Osteocyte (in vitro differentiated cells): ENCODE data around the gene COBLL1. TPM values are rescaled to one million over a fixed set of nuclear protein-coding genes. Genes with fewer than 3 reads are reported as not detected.

ENCODE experiments used
- DNase-seq: peaks from one replicate; pipeline ENCODE4 v3.0.0; 2021; ENCODE audit warnings: mixed read lengths; ENCODE audit not compliant: unreplicated experiment; ENCODE audit errors: extremely low spot score
- H3K27ac Mint-ChIP-seq: one replicate; pipeline ENCODE4 v1.8.0; 2021; ENCODE audit warnings: mild to moderate bottlenecking, mixed read lengths; ENCODE audit not compliant: unreplicated experiment
- H3K27me3 Mint-ChIP-seq: one replicate; pipeline ENCODE4 v1.8.0; 2021; ENCODE audit warnings: mixed read lengths; ENCODE audit not compliant: unreplicated experiment
- H3K36me3 Mint-ChIP-seq: one replicate; pipeline ENCODE4 v1.8.0; 2021; ENCODE audit warnings: mixed read lengths; ENCODE audit not compliant: unreplicated experiment
- H3K4me1 Mint-ChIP-seq: one replicate; pipeline ENCODE4 v1.8.0; 2021; ENCODE audit warnings: mixed read lengths; ENCODE audit not compliant: unreplicated experiment
- H3K4me3 Mint-ChIP-seq: one replicate; pipeline ENCODE4 v1.8.0; 2021; ENCODE audit warnings: mild to moderate bottlenecking, moderate library complexity, mixed read lengths; ENCODE audit not compliant: unreplicated experiment
- H3K9me3 Mint-ChIP-seq: one replicate; pipeline ENCODE4 v1.8.0; 2021; ENCODE audit warnings: mixed read lengths; ENCODE audit not compliant: unreplicated experiment
- total RNA-seq: library from RNA; stranded (reverse); gene quantifications from 2 replicates; pipeline ENCODE4 v1.2.1, GENCODE V29; 2021
- TF ChIP-seq, protein P1 (sequence below): fragments of 200-600 bp; sonication (generic); IDR thresholded peaks from 2 replicates; pipeline ENCODE4 v1.5.0; 2021; ENCODE audit warnings: antibody characterized with exemption, mild to moderate bottlenecking, moderate library complexity

The COBLL1 gene
- total RNA-seq, 1 donor from 2014 or later: 8.9 TPM

- Mint-ChIP-seq H3K9me3 (no peaks in the 10 kb centered on the region), H3K27ac (no peak overlapping the region), H3K27me3 (no peaks in the 10 kb centered on the region), H3K4me1 (peaks cover 17% of the 10 kb centered on the region), H3K4me3 (no peak overlapping the region), H3K36me3 (no peaks in the 10 kb centered on the region)
- DNase-seq: no peak
- TF ChIP-seq, protein P1, sequence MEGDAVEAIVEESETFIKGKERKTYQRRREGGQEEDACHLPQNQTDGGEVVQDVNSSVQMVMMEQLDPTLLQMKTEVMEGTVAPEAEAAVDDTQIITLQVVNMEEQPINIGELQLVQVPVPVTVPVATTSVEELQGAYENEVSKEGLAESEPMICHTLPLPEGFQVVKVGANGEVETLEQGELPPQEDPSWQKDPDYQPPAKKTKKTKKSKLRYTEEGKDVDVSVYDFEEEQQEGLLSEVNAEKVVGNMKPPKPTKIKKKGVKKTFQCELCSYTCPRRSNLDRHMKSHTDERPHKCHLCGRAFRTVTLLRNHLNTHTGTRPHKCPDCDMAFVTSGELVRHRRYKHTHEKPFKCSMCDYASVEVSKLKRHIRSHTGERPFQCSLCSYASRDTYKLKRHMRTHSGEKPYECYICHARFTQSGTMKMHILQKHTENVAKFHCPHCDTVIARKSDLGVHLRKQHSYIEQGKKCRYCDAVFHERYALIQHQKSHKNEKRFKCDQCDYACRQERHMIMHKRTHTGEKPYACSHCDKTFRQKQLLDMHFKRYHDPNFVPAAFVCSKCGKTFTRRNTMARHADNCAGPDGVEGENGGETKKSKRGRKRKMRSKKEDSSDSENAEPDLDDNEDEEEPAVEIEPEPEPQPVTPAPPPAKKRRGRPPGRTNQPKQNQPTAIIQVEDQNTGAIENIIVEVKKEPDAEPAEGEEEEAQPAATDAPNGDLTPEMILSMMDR: no peak
Observed at GRCh38 chr2:164780611-164781178, 60.9 kb downstream of the COBLL1 start.

- no peak for DNase-seq
- Mint-ChIP-seq H3K4me1 (peaks cover 7% of the 10 kb centered on the region), H3K9me3 (no peaks in the 10 kb centered on the region), H3K36me3 (no peaks in the 10 kb centered on the region), H3K27ac (no peak overlapping the region), H3K4me3 (no peak overlapping the region), H3K27me3 (no peaks in the 10 kb centered on the region)
- TF ChIP-seq, protein P1: no peak
Observed at GRCh38 chr2:164779383-164780057, 62.1 kb downstream of the COBLL1 start.

- Mint-ChIP-seq H3K36me3 (no peaks in the 10 kb centered on the region), H3K27ac (no peak overlapping the region), H3K4me3 (no peak overlapping the region), H3K27me3 (no peaks in the 10 kb centered on the region), H3K4me1 (peaks cover 5% of the 10 kb centered on the region), H3K9me3 (no peaks in the 10 kb centered on the region)
- DNase-seq: no peak
- TF ChIP-seq, protein P1: no peak
Observed at GRCh38 chr2:164778723-164779122, 62.9 kb downstream of the COBLL1 start.

DNA sequence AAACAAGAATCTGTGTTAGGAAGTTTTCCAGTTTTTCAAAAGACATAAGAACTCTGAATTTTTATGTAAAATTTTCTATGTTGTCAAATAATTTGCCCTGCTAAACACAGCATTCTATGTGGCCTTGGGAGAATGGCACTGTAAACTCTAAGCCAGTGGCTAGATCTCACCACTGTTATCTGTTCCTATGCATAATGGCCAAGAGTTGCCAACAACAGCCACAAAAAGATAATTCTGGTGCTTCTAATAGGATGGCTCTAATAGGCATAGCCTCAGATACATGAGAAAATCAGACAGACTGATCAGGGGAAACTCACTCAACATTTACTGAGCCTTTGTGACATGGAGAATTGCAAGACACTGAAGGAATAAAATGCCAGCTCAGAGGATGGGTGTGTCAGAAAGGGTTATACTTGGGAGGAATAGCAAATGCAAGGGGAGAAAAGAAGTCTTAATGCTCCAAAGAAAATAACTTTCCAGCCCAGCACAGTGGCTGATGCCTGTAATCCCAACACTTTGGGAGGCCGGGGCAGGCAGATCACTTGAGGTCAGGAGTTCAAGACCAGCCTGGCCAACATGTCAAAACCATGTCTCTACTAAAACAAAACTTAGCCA, 63.7 kb downstream of the COBLL1 start:
- no peak for DNase-seq

DNA sequence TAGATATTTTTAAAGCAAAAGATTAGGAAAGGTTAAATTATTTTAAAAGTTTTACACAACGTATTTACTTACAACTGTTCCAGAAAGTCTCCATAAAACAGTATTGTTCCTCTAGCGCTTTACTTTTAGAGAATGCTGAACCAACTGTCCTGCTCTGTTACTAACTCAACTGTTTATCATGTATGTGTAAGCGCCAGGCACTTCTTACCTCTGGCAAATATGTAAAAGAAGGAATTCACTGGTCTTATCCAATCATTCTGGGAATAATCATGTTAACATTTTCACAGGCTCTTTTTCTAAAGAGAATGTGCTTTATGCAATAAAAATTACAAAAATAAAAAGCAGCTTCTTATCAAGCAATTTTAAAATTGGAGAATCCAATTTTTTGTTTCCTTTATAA, 68.0 kb downstream of the COBLL1 start:
- no peaks in the 10 kb centered on the region for H3K27me3 Mint-ChIP-seq
- H3K9me3 Mint-ChIP-seq: no peaks in the 10 kb centered on the region
- no peaks in the 10 kb centered on the region for H3K36me3 Mint-ChIP-seq
- H3K4me1 Mint-ChIP-seq: peaks cover 2% of the 10 kb centered on the region
- H3K27ac Mint-ChIP-seq: no peak overlapping the region
- TF ChIP-seq, protein P1: no peak
- no peak overlapping the region for H3K4me3 Mint-ChIP-seq
- no peak for DNase-seq

More for the DNA sequence above, 63.7 kb downstream of the COBLL1 start:
- no peaks in the 10 kb centered on the region for H3K9me3 Mint-ChIP-seq
- H3K36me3 Mint-ChIP-seq: no peaks in the 10 kb centered on the region
- TF ChIP-seq, protein P1: no peak
- peaks cover 3% of the 10 kb centered on the region for H3K4me1 Mint-ChIP-seq
- H3K27ac Mint-ChIP-seq: no peak overlapping the region
- H3K27me3 Mint-ChIP-seq: no peaks in the 10 kb centered on the region
- no peak overlapping the region for H3K4me3 Mint-ChIP-seq
